Ammon's horn (tissue), 1 donor: ENCODE measurements around the gene NLN.
A peak's percentile ranks its signal among the peaks of the same experiment; 100 is the strongest.
"Not testable (repeated sequence)": the region's sequence is repeated elsewhere in the genome, so short reads cannot be mapped to it uniquely, and the experiment has no call there.

Experiments used
- DNase-seq: peaks from one replicate; pipeline ENCODE4 v3.0.0-alpha.2; 2016; ENCODE audit warnings: low spot score

The NLN gene

DNA sequence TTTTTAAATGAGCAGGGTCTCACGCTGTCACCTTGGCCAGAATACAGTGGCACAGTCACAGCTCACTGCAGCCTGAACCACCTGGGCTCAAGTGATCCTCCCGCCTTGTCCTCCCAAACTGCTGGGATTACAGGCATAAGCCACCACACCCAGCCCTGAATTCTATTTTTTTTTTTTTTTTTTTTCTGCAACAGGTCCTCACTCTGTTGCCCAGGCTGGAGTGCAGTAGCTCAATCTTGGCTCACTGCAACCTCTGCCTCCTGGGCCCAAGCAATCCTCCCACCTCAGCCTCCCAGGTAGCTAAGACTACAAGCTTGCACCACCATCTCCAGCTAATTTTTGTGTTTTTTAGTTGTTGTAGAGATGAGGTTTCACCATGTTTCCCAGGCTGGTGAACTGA lies 51.0 kb downstream of the NLN start:
- not testable (repeated sequence) for DNase-seq

DNA sequence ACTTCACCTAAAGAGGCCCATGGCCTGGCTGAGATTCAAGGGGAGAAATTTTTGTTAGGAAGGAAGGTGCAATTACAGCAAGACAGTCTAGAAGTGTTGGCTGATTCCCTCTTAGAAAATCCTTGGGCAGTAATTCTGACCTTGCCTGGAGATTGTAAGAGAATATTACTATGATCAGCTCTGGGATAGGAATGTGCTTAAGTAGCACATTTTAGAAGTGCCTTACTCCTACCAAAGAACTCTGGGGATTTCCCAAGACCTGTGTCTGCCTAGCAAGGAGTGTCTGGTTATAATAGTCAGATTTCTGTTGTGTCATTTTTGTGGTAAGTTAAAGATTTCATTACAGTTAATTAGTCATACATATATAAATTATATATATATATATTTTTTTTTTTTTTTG lies 52.3 kb downstream of the NLN start:
- DNase-seq = no peak

DNA sequence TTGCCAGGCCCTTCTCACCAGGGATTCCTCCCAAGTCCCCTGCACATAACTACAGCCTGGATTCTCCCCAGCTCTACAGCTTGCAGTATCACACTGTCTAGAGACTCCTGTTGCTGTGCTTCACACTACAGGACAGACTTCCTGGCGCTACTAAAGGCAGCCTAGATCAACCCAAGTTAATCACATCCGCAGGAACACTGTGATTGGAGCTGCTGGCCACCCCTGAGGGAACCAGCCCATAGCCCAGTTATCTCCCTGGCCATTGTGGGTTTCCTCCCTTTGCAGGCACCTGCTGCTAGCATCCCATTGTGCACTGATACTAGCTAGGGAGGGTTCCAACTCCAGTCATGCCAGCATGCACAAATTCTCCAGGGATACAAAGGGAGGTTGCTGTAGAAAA lies 53.5 kb downstream of the NLN start:
- no peak for DNase-seq

DNA sequence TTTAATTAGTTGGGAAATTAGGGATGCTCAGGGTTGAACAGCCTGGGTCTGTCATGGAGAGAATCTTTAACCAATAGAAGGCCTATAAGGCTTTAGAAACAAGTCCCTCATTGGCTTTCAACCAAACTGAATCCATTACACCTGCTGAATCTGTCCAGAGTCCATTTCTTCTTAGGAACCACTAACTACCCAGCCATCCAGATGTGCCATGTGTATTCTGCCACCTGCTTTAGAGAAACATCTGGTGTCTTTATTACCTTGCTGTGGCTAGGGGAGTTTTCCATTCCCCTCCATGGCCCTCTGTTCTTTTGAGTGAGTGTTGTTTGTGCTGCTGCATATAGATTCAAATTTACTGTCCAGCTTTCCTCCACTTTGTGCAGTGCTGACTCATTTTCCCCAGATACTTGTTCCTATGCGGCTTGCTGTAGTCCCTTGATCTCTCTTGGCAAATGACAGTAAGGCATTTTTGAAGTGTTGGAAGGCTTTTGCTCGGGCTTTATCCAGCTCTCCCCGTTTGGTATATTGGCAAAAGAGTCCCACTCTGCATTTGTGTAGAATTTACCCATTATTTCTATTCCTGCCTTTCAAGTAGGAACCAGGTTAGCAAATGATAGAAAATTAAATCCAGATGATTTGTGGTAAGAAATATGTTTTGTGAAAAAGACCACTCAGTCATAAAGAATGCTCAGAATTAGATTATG lies 54.6 kb downstream of the NLN start:
- DNase-seq = no peak

DNA sequence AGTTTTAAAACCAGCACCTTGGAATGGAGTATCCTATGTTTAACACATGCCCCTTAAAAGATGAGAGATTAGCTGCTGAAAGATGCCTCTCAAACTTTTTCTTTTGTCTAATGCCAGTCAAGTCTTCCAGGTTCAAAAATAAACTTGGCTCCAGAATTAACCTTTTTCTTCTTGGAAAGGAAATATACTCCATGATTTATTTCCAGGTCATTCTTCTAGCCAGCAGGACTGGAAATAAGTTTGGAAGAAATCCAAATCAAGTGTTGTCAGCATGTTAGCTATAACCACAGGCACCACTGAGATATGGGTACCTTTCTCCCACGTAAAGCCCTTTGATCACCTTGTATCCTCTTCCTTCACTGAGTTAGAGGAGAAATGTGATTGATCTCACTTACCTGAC lies 56.1 kb downstream of the NLN start:
- DNase-seq = no peak

DNA sequence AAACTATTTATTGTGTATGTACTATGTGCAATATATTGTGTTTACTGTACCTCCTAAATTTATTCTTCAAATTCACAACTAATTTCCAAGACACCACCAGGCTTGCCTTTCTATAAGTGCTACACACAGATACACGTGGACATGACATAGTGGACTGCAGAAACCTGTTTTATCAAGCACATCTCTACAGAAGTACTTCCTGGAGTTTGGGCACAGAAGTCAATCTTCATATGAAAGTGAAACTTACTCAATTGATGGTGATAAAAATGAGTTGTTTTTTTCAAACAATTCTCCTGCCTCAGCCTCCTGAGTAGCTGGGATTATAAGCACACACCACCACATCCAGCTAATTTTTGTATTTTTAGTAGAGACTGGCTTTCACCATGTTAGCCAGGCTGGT lies 57.6 kb downstream of the NLN start:
- DNase-seq = no peak

DNA sequence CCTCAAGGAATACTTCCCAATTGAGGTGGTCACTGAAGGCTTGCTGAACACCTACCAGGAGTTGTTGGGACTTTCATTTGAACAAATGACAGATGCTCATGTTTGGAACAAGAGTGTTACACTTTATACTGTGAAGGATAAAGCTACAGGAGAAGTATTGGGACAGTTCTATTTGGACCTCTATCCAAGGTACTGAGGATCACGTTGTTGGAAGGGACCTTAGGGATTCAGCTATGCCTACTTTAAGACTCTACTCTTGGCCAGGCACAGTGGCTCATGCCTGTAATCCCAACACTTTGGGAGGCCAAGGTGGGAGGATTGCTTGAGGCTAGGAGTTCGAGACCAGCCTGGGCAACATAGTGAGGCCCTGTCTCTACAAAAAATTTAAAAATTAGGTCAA lies 66.3 kb downstream of the NLN start:
- DNase-seq = not testable (repeated sequence)

DNA sequence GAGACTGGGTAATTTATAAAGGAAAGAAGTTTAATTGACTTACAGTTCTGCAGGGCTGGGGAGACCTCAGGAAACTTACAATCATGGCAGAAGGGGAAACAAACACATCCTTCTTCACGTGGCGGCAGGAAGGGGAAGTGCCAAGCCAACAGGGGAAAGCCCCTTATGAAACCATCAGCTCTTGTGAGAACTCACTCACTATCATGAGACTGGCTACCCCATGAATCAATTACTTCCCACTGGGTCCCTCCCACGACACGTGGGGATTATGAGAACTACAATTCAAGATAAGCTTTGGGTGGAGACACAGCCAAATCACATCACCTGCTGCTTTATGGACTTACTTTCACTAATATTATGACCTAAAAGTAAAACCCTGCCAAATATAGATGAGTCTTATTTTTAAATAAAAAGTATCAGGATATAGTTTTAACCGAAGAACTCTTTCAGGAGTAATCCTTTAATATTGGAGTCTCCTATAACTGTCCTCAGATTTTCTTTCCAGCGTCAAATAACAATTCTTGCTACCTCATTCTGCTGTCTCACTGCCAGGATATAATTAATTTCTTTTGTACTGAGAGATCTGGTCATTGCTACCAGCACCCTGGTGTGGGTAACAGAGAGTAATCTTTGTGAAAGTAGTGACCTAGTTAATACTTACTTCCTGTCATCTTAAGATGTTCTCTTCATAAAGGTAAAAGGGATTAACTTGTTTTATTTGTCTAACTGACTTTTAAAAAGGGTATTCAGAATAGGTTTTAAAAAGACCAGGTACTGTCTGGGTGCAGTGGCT lies 68.6 kb downstream of the NLN start:
- DNase-seq = no peak

DNA sequence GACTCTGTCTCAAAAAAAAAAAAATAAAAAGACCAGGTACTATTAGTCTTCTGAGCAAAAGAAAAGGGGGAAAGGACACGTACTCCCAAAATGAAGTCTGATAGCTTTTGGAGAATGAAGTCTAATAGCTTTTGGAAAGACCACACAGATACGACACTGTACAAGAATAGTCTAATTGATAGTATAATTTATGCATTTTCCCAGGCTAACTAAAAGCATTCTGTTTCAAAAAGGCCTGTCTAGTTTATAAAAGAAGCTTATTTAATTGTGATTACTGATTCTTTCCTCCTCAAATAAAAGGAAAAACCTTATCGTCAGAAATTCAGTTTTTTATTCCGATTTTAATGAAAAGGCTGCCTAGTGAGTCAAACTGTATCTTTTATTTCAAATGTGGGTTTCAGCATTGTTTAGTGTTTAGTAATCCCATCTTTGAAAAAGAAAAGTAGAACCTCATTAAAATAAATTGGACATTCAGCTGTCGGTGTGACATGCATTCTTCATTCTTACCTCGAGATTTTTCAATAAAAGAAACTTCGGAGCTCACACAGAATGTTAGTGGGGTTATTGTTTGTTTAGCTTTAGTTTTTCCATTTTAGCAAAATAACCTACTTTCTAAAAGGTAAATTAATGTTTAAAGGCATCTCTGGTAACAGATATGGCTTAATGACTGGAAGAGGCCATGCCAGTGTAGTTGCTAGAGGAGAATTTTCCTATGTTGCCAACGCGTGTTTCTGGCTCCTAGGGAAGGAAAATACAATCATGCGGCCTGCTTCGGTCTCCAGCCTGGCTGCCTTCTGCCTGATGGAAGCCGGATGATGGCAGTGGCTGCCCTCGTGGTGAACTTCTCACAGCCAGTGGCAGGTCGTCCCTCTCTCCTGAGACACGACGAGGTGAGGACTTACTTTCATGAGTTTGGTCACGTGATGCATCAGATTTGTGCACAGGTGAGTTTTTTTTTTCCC lies 70.0 kb downstream of the NLN start:
- DNase-seq = peak; percentile 85

DNA sequence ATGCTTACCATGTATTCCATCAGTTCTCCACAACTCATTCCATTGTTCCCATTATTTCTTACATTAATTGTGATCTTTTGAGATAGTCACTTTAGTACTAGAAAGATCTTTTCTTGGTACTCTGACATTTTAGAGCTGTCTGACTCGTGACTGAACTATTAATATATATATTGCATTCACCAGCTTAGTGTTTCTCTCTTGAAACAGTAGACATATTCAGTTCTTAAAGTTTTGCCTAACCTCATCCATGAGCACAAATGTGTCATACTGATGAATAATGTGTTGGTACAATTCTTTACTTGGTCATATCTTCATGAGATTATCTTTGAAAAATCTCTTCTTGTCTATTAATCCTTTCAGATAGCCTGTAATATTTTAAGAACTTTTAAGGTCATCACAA lies 74.3 kb downstream of the NLN start:
- no peak for DNase-seq

DNA sequence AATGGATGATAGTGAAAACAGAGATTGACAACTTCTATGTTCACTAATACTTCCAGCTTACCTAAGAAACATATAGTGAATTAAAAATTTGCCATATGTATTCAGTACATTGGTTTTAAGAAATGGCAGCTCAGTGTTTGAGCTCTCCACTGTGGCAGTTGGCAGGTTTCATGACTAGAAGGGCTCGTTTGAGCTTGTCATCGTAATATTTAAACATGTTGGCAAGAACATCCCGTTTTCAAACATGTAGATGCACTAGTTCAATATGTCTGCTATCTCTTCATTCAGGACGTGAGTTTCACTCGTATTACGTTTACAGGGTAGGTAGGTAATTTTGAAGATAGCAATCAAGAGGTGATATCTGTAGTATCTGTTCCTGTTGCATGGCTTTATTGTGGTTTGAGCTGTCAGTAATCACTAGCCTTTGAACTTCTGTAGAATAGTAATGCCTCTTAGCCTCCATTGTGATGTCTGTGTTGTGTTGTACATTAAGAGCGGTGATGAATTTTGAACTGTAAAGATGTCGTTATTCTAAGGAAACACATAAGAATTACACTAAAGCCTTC lies 74.8 kb downstream of the NLN start:
- no peak for DNase-seq

DNA sequence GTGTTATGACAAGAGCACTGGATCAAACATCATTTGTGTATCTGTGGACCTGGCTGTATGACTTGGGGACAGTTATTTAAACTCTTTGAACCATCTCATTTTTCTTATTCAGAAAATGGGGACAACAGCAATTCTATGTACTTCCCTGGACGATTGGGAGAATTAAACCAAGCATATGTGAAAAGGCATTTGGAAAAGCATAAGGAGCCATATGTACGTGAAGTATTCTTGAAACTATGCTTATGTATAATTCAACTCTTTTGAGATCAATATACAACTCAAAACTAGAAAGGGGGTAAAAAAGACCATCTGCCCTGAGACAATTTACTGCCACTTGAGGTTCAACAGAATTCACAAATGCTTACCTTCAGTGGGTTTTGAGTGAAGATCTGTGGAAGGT lies 75.5 kb downstream of the NLN start:
- no peak for DNase-seq

DNA sequence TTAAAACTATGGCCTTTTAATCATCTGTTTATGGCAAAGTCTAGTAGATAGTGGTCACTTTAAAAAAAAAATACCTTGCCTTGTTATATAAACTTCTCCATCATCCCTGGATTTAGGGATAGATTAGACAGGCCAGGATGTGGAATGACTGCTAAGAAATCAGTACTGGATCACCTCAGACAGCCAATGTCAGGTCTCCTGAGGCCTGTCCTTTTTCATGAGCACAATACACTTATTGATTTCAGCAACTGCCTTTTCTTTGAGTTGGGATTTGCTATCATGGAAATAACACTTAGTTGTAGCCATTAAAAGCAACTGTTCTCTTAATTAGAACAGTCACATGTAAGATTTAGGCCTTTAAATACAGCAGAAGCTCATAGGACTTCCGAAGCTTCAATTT lies 77.9 kb downstream of the NLN start:
- no peak for DNase-seq

DNA sequence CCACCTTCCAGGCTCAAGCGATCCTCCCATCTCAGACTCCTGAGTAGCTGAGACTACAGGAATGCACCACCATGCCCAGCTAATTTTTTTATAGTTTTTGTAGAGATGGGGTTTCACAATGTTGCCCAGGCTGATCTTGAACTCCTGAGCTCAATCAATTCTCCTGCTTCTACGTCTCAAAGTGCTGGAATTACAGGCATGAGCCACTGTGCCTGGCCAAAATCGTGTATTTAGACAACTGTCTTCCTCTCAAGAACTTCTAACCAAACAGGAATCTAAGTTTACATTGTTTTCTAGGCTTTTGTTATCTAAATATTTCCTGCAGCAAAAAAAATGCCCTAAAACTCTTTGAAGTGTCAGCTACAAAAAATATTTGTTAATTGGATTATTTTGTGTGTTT lies 78.8 kb downstream of the NLN start:
- no peak for DNase-seq

DNA sequence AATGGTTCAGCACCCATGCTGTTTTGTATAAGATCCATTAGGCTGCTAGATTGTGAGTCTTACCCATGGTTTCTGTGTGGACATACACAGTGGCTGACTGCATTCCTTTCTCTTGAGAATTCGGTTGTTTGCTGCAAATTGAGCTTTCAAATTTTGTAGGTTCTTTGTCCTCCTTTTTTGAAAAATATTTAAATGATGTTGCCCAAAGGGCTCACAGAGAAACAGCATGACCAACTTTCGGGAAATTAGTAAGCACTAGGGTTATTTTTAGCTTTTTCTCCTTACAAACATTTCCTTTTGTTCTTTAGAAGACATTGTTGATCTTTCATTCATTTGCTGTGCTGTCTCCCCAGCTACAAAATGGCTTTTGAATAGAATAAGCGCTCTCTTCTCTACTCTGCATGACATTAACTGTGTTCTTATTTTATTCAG lies 79.4 kb downstream of the NLN start:
- DNase-seq = peak; percentile 79

DNA sequence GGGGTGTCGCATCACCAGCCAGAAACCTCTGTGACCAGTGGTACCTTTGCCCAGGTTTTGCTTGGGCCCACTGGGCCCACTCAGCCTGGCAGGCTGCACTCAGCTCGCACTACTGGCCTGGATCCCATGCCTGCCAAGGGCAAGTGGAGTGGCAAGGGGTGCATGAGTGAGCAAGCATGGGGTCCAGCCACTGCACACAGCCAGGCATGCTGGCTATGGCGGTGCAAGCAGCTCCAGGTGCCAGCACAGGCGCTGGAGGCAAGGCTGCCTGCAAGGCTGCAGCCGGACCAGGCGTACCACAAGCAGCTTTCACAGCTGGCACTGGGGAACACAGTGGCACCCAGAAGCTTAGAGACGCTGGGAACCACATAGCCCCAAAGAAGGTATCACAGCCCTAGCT lies 80.1 kb downstream of the NLN start:
- peak; percentile 27 for DNase-seq

DNA sequence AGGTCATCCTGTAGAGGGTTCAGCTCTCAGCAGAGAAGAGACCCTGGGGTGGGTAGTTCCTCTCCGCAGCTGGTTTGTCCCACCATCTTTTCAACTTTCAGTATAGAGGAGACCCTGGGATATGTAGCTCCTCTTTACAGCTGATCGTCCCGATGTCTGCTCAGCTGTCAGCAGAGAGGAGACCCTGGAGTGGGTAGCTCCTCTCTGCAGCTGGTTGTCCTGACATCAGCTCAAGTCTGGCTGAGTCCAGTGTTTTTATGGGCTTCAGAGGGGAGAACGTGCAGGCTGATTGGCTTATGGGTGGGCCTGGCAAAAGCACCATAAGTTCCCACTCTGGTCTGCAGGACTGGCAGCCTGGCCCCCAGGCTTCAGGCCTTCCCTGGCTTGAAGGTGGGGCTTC lies 80.8 kb downstream of the NLN start:
- DNase-seq = no peak

DNA sequence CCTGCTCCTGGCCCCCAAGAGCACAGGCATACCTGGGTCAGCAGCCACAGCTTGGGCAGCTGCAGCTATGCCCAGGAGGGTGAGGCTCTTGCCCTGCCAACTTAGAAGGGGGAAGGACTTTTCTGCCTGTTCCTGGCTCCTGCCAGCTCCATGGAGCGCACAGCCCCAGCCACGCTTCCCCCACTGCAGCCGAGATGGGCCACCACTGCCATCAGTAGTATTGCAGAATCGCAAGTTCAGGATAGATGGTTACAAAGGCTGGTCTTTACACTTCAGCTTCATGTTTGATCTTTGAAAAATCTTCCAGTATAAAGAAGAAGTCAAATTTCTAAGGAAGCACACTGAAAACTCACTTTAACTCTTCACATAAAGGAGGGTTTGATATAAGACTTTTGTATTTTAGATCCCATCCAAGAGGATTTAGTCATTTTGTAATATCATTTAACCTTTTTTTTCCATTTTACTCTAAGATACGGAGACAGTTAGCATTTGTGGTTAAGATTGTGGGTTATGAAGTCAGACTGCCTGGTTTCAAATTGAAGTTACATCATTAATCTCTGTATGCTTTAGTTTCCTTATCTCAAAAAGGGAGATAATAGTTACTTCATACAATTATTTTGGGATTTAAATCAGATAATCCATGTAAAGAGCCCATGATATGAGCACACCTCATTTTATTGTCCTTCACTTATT lies 81.8 kb downstream of the NLN start:
- no peak for DNase-seq

DNA sequence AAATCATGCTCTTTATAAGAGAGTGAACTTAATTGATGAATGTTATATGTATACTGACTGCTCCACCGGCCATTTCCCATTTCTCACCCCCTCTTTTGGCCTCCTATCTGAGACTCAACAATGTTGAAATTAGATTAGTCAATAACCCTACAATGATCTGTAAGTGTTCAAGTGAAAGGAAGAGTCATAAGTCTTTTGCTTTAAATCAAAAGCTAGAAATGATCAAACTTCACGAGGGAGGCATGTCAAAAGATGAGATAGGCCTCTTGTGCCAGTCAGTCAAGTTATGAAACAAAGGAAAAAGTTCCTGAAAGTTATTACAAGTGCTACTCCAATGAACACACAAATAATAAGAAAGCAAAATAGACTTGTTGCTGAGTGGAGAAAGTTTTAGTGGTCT lies 83.1 kb downstream of the NLN start:
- DNase-seq = no peak

DNA sequence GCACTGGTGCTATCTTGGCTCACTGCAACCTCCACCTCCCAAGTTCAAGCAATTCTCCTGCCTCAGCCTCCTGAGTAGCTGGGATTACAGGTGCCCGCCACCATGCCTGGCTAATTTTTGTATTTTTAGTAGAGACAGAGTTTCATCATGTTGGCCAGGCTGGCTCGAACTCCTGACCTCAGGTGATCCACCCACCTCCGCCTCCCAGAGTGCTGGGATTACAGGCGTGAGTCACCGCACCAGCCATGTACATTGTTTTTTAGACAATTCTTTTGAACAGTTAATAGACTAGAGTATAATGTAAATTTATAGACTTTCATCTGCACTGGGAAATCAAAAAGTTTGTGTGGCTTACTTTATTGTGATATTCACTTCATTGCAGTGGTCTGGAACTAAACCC lies 85.5 kb downstream of the NLN start:
- DNase-seq = not testable (repeated sequence)

DNA sequence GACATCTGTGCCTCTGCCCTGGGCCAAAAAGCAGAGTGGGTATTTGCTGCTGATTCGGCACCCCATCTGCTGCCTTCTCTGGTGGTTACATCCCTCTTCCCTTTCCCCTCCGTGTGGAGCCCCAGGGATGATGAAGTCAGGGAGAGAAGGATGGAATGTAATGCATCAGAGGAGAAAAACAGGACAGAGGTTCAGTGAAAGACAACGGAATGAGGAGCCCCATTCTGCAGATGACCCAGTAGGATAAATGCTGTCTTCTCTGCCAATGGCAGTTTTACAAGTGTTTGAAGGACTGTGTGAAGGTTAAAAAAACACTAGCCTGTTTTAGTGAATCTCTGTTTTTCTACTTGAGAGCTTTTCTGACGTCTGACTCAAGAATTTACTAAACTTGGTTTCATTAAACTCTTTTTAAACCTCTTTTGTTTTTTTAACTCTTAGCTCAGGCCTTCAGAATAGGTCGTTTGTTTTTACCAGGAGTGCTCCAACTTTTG lies 86.3 kb downstream of the NLN start:
- peak; percentile 64 for DNase-seq
